Measurements from ENCODE around the gene CCDC157.

DNA sequence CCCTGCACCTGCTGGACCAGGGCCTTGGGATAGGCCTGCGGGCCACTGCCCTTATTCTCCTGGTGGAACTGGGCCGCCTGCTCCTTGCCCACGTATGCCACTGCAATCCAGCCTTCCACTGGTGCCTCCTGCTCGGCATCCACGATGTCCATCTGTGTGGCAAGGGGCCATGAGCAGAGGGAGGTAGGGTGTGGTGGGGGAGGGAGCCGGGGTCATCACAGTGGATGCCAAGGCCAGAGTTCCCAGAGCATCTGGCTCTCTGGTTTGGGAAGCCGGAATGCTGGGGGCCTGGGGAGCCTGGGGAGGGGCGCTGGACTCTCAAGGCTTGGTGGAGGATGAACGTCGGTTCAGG is 29.8 kb downstream of the CCDC157 start:
- TF ChIP-seq CTCF (IDR thresholded peaks at IDR 0.05; ENCODE audit: low read depth, low read length, poor library complexity, severe bottlenecking) (no peak), EZH2phosphoT487 (IDR thresholded peaks at IDR 0.05; ENCODE audit: borderline replicate concordance, low read length) (no peak)

Measured in DOHH2 (cell line).